Esophagus squamous epithelium (tissue), 5 donors: ENCODE results near the gene PSMB5. TPM values are rescaled to one million over a fixed set of nuclear protein-coding genes. Genes with fewer than 3 reads are reported as not detected.

Experiments used
- DNase-seq: peaks from one replicate; lab custom pipeline; 2025; lab: John Stamatoyannopoulos, UW
- H3K27ac ChIP-seq, 4 donors: fragments of 200-600 bp; sonication (generic); one replicate each; pipeline ENCODE4 v1.5.1; 2016 to 2019; ENCODE audit warnings: mild to moderate bottlenecking in 1 of 4
- H3K27me3 ChIP-seq, 4 donors: fragments of 200-600 bp; sonication (generic); 1 replicate in 3 of 4; 2 replicates in 1 of 4; pipeline versions ENCODE4 v1.5.1 to v1.6.0; 2017 to 2021; ENCODE audit warnings: antibody characterized with exemption in 1 of 4
- H3K36me3 ChIP-seq, 3 donors: fragments of 200-600 bp; sonication (generic); one replicate each; pipeline ENCODE4 v1.5.1; 2016 to 2019
- H3K4me1 ChIP-seq, 3 donors: fragments of 200-600 bp; sonication (generic); one replicate each; pipeline ENCODE4 v1.5.1; 2017 to 2019
- H3K4me3 ChIP-seq, 4 donors: fragments of 200-600 bp; sonication (generic); 1 replicate in 3 of 4; 2 replicates in 1 of 4; pipeline ENCODE4 v1.5.1; 2016 to 2019; ENCODE audit warnings: mild to moderate bottlenecking in 2 of 4, moderate library complexity in 1 of 4
- H3K9me3 ChIP-seq, 3 donors: fragments of 200-600 bp; sonication (generic); one replicate each; pipeline ENCODE4 v1.5.1; 2016 to 2019
- CTCF ChIP-seq, 6 experiments: fragments of 450-650 bp in 4 of 6; fragments of 200-600 bp in 2 of 6; sonication (generic) in 2 of 6; IDR thresholded peaks; one replicate each; pipeline ENCODE4 v1.5.1; 2016 to 2019; ENCODE audit warnings: antibody characterized with exemption in 6 of 6, mild to moderate bottlenecking in 4 of 6, moderate library complexity in 4 of 6
- POLR2A ChIP-seq, 4 donors: fragments of 450-650 bp; IDR thresholded peaks; one replicate each; pipeline ENCODE4 v1.6.1; 2017; ENCODE audit warnings: antibody characterized with exemption in 4 of 4, mild to moderate bottlenecking in 4 of 4, moderate library complexity in 3 of 4
- WGBS, 2 donors: methylation state at CpG; one replicate each; pipeline ENCODE4 v1.1.5; 2018; 5-methylcytosine and 5-hydroxymethylcytosine counted together
- intact Hi-C: fragments of 100-400 bp; cut with DNase I; formaldehyde crosslinking; loops from one replicate; pipeline ENCODE4 v1.15.0; 2022
- total RNA-seq, 4 donors: library from RNA; depleted of rRNA; stranded (reverse); fragments of >200 nt; gene quantifications; one replicate each; pipeline ENCODE4 v1.1.0, GENCODE V29; 2016
- donor health status: DM: yes; HTN: yes; CAD: no.

Gene PSMB5
- total RNA-seq, 4 donors from 2014 or later: 140 to 185 (median 153) TPM

GRCh38 chr14:23028799-23029198 is 5.9 kb downstream of the PSMB5 start:
- peaks cover 21 to 96% (median 29%) of the 10 kb centered on the region in 3 donors for H3K36me3 ChIP-seq
- H3K27me3 ChIP-seq: no peaks in the 10 kb centered on the region
- H3K27ac ChIP-seq: no peak overlapping the region
- WGBS, 2 donors: 68 to 70% methylated on average over 2 of the region's 2 CpGs
- intact Hi-C loops: no loop called here
- no peaks in the 10 kb centered on the region for H3K9me3 ChIP-seq
- H3K4me3 ChIP-seq: no peak overlapping the region
- TF ChIP-seq POLR2A (IDR thresholded peaks at IDR 0.05): no peak
- no peak for TF ChIP-seq CTCF (IDR thresholded peaks at IDR 0.05)
- no peak for DNase-seq
- peaks cover 4 to 28% (median 7%) of the 10 kb centered on the region in 3 donors for H3K4me1 ChIP-seq

- Histone ChIP-seq H3K36me3 (peaks cover 0 to 72% (median 15%) of the 10 kb centered on the region in 3 donors), H3K9me3 (no peaks in the 10 kb centered on the region), H3K27me3 (no peaks in the 10 kb centered on the region), H3K4me3 (no peak overlapping the region), H3K27ac (no peak overlapping the region), H3K4me1 (peaks cover 0 to 15% (median 0%) of the 10 kb centered on the region in 3 donors)
- no peak for DNase-seq
- 72 to 76% methylated on average over 4 of the region's 4 CpGs for WGBS, 2 donors
- intact Hi-C loops: no loop called here
- TF ChIP-seq POLR2A (IDR thresholded peaks at IDR 0.05): no peak
- TF ChIP-seq CTCF (IDR thresholded peaks at IDR 0.05): no peak
Observed at GRCh38 chr14:23025151-23025814, 9.4 kb downstream of the PSMB5 start.

- no peaks in the 10 kb centered on the region for H3K27me3 ChIP-seq
- WGBS, 2 donors: 63 to 73% methylated on average over 7 of the region's 7 CpGs
- no peak overlapping the region for H3K4me3 ChIP-seq
- H3K27ac ChIP-seq: no peak overlapping the region
- H3K36me3 ChIP-seq: peaks cover 0 to 66% (median 15%) of the 10 kb centered on the region in 3 donors
- no peaks in the 10 kb centered on the region for H3K9me3 ChIP-seq
- DNase-seq: no peak
- H3K4me1 ChIP-seq: peaks cover 0 to 15% (median 0%) of the 10 kb centered on the region in 3 donors
- no peak for TF ChIP-seq CTCF (IDR thresholded peaks at IDR 0.05)
- no peak for TF ChIP-seq POLR2A (IDR thresholded peaks at IDR 0.05)
- intact Hi-C loops: no loop called here
Observed at GRCh38 chr14:23024612-23025075, 10.1 kb downstream of the PSMB5 start.

- peaks cover 0 to 8% (median 0%) of the 10 kb centered on the region in 3 donors for H3K4me1 ChIP-seq
- H3K27ac ChIP-seq: no peak overlapping the region
- TF ChIP-seq CTCF (IDR thresholded peaks at IDR 0.05) (no peak), POLR2A (IDR thresholded peaks at IDR 0.05) (no peak)
- peaks cover 0 to 57% (median 15%) of the 10 kb centered on the region in 3 donors for H3K36me3 ChIP-seq
- no peaks in the 10 kb centered on the region for H3K9me3 ChIP-seq
- DNase-seq: no peak
- 89 to 100% methylated on average over 2 of the region's 2 CpGs for WGBS, 2 donors
- H3K27me3 ChIP-seq: no peaks in the 10 kb centered on the region
- intact Hi-C loops: no loop called here
- H3K4me3 ChIP-seq: no peak overlapping the region
Observed at GRCh38 chr14:23023795-23024152, 10.9 kb downstream of the PSMB5 start.

- Histone ChIP-seq H3K9me3 (no peaks in the 10 kb centered on the region), H3K27ac (no peak overlapping the region), H3K36me3 (peaks cover 0 to 51% (median 15%) of the 10 kb centered on the region in 3 donors), H3K4me3 (no peak overlapping the region), H3K27me3 (no peaks in the 10 kb centered on the region), H3K4me1 (peaks cover 0 to 3% (median 0%) of the 10 kb centered on the region in 3 donors)
- DNase-seq: no peak
- no peak for TF ChIP-seq POLR2A (IDR thresholded peaks at IDR 0.05)
- TF ChIP-seq CTCF (IDR thresholded peaks at IDR 0.05): no peak
- intact Hi-C loops: no loop called here
- WGBS, 2 donors: 70 to 77% methylated on average over 8 of the region's 8 CpGs
Observed at GRCh38 chr14:23023022-23023794, 11.5 kb downstream of the PSMB5 start.
